LNCaP clone FGC (cell line): ENCODE results near the gene SERPINA1.

Source experiments
- DNase-seq: peaks from one replicate; pipeline ENCODE4 v3.0.0-alpha.2; 2011; ENCODE audit warnings: low read depth
- H3K4me3 ChIP-seq: 2 replicates; pipeline ENCODE4 v1.5.1; 2011; ENCODE audit warnings: mild to moderate bottlenecking, low read depth, low read length, control low read depth
- CTCF ChIP-seq: IDR thresholded peaks from 2 replicates; pipeline ENCODE4 v1.5.1; 2012; ENCODE audit warnings: mild to moderate bottlenecking; ENCODE audit not compliant: control insufficient read depth, insufficient read depth; ENCODE audit errors: extremely low read depth

Gene SERPINA1

DNA sequence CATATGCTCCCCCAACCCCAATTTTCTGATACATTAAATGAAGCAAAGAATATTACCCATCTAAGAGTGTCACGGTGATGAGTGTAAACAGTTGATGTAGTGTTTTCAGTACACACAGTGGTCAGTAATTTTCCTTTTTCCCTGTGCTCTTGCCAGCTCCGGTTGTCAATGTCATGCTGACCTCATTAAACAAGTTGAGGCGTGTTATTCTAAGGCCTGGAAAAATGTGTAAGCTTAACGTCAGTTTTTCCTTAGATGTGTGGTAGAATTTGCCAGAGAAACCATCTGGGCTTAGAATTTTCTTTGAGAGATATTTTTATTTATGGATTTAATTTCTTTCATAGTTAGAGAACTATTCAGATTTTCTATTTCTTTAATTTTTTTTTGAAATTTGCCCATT, 53.5 kb downstream of the SERPINA1 start:
- no peak overlapping the region for H3K4me3 ChIP-seq
- no peak for TF ChIP-seq CTCF
- DNase-seq, result no peak

DNA sequence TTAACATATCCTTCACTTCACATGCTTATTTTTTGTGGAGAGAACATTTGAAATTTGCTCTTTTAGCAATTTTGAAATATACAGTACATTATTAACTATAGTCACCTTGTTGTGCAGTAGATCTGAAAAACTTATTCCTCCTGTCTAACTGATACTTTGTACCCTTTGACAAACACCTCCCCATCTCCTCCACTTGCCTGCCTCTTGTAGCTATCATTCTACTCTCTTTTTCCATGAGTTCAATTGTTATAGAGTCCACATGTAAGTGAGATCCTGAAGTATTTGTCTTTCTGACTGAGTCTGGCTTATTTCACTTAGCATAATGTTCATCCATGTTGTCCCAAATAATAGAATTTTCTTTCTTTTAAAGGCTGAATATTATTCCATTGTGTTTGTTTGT, 55.8 kb downstream of the SERPINA1 start:
- no peak for TF ChIP-seq CTCF
- no peak for DNase-seq
- no peak overlapping the region for H3K4me3 ChIP-seq

DNA sequence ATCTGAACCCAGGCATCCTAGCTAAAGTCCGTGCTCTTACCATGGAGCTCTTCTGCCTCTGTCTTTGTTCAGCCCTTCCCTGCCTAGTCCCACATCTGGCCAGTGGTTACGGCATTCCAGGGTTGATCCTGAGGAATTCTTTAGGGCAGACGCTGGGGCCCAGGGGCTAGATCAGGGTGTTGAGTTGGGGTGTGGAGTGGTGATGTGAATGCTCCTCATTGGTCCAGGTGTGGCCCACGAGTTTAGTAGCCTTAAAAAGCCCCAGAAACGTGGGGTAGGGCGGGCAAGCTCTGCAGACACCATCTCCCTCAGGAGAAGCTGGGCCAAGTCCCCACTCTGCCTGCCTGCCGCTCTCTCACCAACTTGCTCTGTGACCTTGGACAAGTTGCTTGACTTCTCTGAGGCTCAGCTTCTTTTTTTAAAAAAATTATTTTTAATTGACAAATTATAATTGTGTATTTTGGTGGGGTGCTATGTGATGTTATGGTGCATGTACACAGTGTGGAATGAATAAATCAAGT, 56.3 kb downstream of the SERPINA1 start:
- no peak for TF ChIP-seq CTCF
- H3K4me3 ChIP-seq, result no peak overlapping the region
- no peak for DNase-seq

DNA sequence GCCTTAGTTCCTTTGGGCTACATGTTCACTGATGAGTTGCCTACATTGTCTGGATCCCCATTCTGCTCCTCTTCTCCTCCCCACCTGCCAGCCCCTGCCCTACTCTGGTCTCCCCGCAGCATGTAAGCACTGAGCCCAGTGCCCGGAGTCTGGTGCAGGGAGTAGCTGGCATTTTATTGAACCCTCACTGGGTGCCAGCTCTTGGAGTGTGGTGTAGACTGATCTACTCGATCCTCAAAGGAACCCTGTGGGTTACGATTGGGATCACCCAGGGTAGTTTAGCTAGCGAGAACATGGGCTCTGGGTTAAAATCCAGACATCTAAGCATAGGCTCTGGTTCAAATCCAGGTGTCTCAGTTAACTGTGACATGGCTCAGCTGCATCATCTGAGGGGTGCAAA, 56.9 kb downstream of the SERPINA1 start:
- H3K4me3 ChIP-seq, result no peak overlapping the region
- TF ChIP-seq CTCF, result no peak
- DNase-seq, result no peak

GRCh38 chr14:94330857-94331256, 57.5 kb downstream of the SERPINA1 start:
- no peak for TF ChIP-seq CTCF
- no peak overlapping the region for H3K4me3 ChIP-seq
- no peak for DNase-seq

- DNase-seq, result no peak
- no peak overlapping the region for H3K4me3 ChIP-seq
- no peak for TF ChIP-seq CTCF
Observed at GRCh38 chr14:94330432-94330831, 58.0 kb downstream of the SERPINA1 start.

DNA sequence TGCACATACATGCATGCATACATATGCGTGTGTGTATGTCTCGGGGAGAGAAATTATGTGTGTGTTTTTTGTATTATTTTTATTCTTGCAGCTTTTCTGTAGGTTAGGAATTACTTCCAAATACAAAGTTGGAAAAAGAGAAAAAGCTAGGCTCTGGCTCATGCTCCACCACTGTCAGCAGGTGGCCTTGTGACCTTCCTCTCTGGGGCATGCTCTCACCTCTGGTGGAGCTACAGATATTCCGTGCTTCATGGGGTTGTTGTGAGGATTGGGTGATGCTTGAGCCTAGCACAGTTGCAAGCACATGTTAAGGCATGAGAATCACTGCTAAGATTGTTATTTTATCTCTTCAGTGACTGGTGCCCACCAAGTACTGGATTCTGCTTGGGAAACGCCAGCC, 58.5 kb downstream of the SERPINA1 start:
- no peak for TF ChIP-seq CTCF
- no peak for DNase-seq
- no peak overlapping the region for H3K4me3 ChIP-seq
